Spleen (tissue), 7 donors: ENCODE data around the gene SLC16A5.

Experiments
- CTCF ChIP-seq, 11 experiments: fragments of 200-600 bp in 7 of 11; fragments of 450-650 bp in 4 of 11; sonication (generic) in 4 of 11; IDR thresholded peaks in 8 of 11; conservative IDR thresholded peaks in 3 of 11; 1 replicate in 7 of 11; 2 replicates in 4 of 11; pipeline versions ENCODE4 v1.4.0 to v1.8.0; 2016 to 2021; ENCODE audit warnings: antibody characterized with exemption in 11 of 11, inconsistent platforms in 4 of 11, mild to moderate bottlenecking in 1 of 11
- POLR2A ChIP-seq, 3 donors: fragments of 450-650 bp; IDR thresholded peaks; one replicate each; pipeline ENCODE4 v1.5.1; 2017; ENCODE audit warnings: antibody characterized with exemption in 3 of 3, mild to moderate bottlenecking in 1 of 3
- donor health status: DM: no; HTN: no; CAD: no; lungs with moderate emphysema.
- donor health status: DM: no; HTN: no; CAD: no.
- donor health status: DM: no; HTN: no; CAD: no.

- TF ChIP-seq CTCF (IDR thresholded peaks at IDR 0.05 in 8 of 11, conservative IDR thresholded peaks at IDR 0.05 in 3 of 11) (no peak), POLR2A (IDR thresholded peaks at IDR 0.05) (no peak)
Measured at GRCh38 chr17:75064867-75065561, 22.7 kb upstream of the SLC16A5 start.
